Skeletal muscle tissue (tissue), 4 donors: ENCODE results near the gene CAV3. TPM values are rescaled to one million over a fixed set of nuclear protein-coding genes. Genes with fewer than 3 reads are reported as not detected.

Experiments used
- H3K27ac ChIP-seq: one replicate; pipeline ENCODE4 v1.7.0; 2013; ENCODE audit warnings: mild to moderate bottlenecking, low read depth, low read length, inconsistent platforms
- H3K27me3 ChIP-seq, 3 donors: one replicate each; pipeline ENCODE4 v1.7.0; 2013; ENCODE audit warnings: low read length in 3 of 3; ENCODE audit not compliant: control insufficient read depth in 3 of 3, insufficient read depth in 3 of 3
- H3K36me3 ChIP-seq, 3 donors: one replicate each; pipeline ENCODE4 v1.7.0; 2013; ENCODE audit warnings: low read length in 3 of 3; ENCODE audit not compliant: control insufficient read depth in 3 of 3, insufficient read depth in 3 of 3
- H3K4me1 ChIP-seq, 3 donors: one replicate each; pipeline ENCODE4 v1.7.0; 2013; ENCODE audit warnings: low read length in 3 of 3, mild to moderate bottlenecking in 3 of 3; ENCODE audit not compliant: control insufficient read depth in 3 of 3, insufficient read depth in 3 of 3
- H3K4me3 ChIP-seq, 3 donors: one replicate each; pipeline ENCODE4 v1.7.0; 2013; ENCODE audit warnings: low read length in 3 of 3
- H3K9ac ChIP-seq, 3 donors: one replicate each; pipeline ENCODE4 v1.7.0; 2013; ENCODE audit warnings: low read length in 3 of 3, mild to moderate bottlenecking in 3 of 3, moderate library complexity in 2 of 3, low read depth in 1 of 3
- H3K9me3 ChIP-seq, 3 donors: one replicate each; pipeline ENCODE4 v1.7.0; 2013; ENCODE audit warnings: low read length in 3 of 3; ENCODE audit not compliant: control insufficient read depth in 3 of 3
- total RNA-seq: library from RNA; depleted of rRNA; stranded (reverse); fragments of >200 nt; gene quantifications from one replicate; pipeline ENCODE4 v1.2.3, GENCODE V29; 2014
- donor health status: Osteomylitis.

The CAV3 gene
- total RNA-seq, 1 donor from 2014 or later = 222 TPM

GRCh38 chr3:8743911-8744310 lies 10.3 kb downstream of the CAV3 start:
- H3K27me3 ChIP-seq = no peaks in the 10 kb centered on the region
- H3K9me3 ChIP-seq = no peaks in the 10 kb centered on the region
- no peak overlapping the region for H3K4me3 ChIP-seq
- peaks cover 8 to 22% (median 11%) of the 10 kb centered on the region in 3 donors for H3K36me3 ChIP-seq
- no peak overlapping the region for H3K27ac ChIP-seq
- H3K9ac ChIP-seq = no peak overlapping the region
- H3K4me1 ChIP-seq = peaks cover 38 to 59% (median 40%) of the 10 kb centered on the region in 3 donors

- Histone ChIP-seq H3K9me3 (no peaks in the 10 kb centered on the region), H3K9ac (no peak overlapping the region), H3K4me1 (peaks cover 26 to 50% (median 30%) of the 10 kb centered on the region in 3 donors), H3K36me3 (peaks cover 8 to 14% (median 11%) of the 10 kb centered on the region in 3 donors), H3K4me3 (no peak overlapping the region), H3K27me3 (no peaks in the 10 kb centered on the region), H3K27ac (no peak overlapping the region)
Measured at GRCh38 chr3:8745619-8746370, 12.2 kb downstream of the CAV3 start.

- Histone ChIP-seq H3K4me3 (no peak overlapping the region), H3K27me3 (no peaks in the 10 kb centered on the region), H3K9ac (no peak overlapping the region), H3K36me3 (peaks cover 8 to 14% (median 11%) of the 10 kb centered on the region in 3 donors), H3K4me1 (peaks cover 17 to 41% (median 19%) of the 10 kb centered on the region in 3 donors), H3K9me3 (no peaks in the 10 kb centered on the region), H3K27ac (no peak overlapping the region)
Measured at GRCh38 chr3:8746780-8747345, 13.3 kb downstream of the CAV3 start.

GRCh38 chr3:8749316-8749715 lies 15.7 kb downstream of the CAV3 start:
- peaks cover 4 to 26% (median 7%) of the 10 kb centered on the region in 3 donors for H3K4me1 ChIP-seq
- no peak overlapping the region for H3K9ac ChIP-seq
- H3K9me3 ChIP-seq = no peaks in the 10 kb centered on the region
- no peak overlapping the region for H3K27ac ChIP-seq
- no peak overlapping the region for H3K4me3 ChIP-seq
- peaks cover 8 to 17% (median 16%) of the 10 kb centered on the region in 3 donors for H3K36me3 ChIP-seq
- H3K27me3 ChIP-seq = no peaks in the 10 kb centered on the region

- Histone ChIP-seq H3K27me3 (no peaks in the 10 kb centered on the region), H3K4me1 (peaks cover 11 to 23% (median 14%) of the 10 kb centered on the region in 3 donors), H3K4me3 (no peak overlapping the region), H3K27ac (no peak overlapping the region), H3K9ac (no peak overlapping the region), H3K36me3 (peaks cover 0 to 7% (median 3%) of the 10 kb centered on the region in 3 donors), H3K9me3 (no peaks in the 10 kb centered on the region)
Measured at GRCh38 chr3:8752832-8753231, 19.2 kb downstream of the CAV3 start.

- Histone ChIP-seq H3K27me3 (no peaks in the 10 kb centered on the region), H3K36me3 (peaks cover 0 to 7% (median 2%) of the 10 kb centered on the region in 3 donors), H3K9ac (no peak overlapping the region), H3K4me3 (no peak overlapping the region), H3K27ac (no peak overlapping the region), H3K4me1 (peaks cover 23 to 36% (median 24%) of the 10 kb centered on the region in 3 donors), H3K9me3 (no peaks in the 10 kb centered on the region)
Measured at GRCh38 chr3:8755097-8755496, 21.5 kb downstream of the CAV3 start.

- H3K36me3 ChIP-seq = peaks cover 0 to 7% (median 2%) of the 10 kb centered on the region in 3 donors
- peaks cover 27 to 41% (median 29%) of the 10 kb centered on the region in 3 donors for H3K4me1 ChIP-seq
- no peak overlapping the region for H3K4me3 ChIP-seq
- no peak overlapping the region for H3K9ac ChIP-seq
- H3K9me3 ChIP-seq = no peaks in the 10 kb centered on the region
- H3K27me3 ChIP-seq = no peaks in the 10 kb centered on the region
- H3K27ac ChIP-seq = no peak overlapping the region
Measured at GRCh38 chr3:8755564-8756237, 22.1 kb downstream of the CAV3 start.

- H3K9ac ChIP-seq = peak overlapping the region in 1 of 3 donors; percentile 25
- H3K27ac ChIP-seq = no peak overlapping the region
- no peak overlapping the region for H3K4me3 ChIP-seq
- H3K4me1 ChIP-seq = peaks cover 31 to 45% (median 31%) of the 10 kb centered on the region in 3 donors
- H3K27me3 ChIP-seq = no peaks in the 10 kb centered on the region
- peaks cover 0 to 7% (median 2%) of the 10 kb centered on the region in 3 donors for H3K36me3 ChIP-seq
- no peaks in the 10 kb centered on the region for H3K9me3 ChIP-seq
Measured at GRCh38 chr3:8756671-8757070, 23.1 kb downstream of the CAV3 start.

GRCh38 chr3:8757551-8758518 lies 24.2 kb downstream of the CAV3 start:
- peak overlapping the region; percentile 26 to 60 (median 45) for H3K4me3 ChIP-seq
- H3K27me3 ChIP-seq = no peaks in the 10 kb centered on the region
- H3K9me3 ChIP-seq = no peaks in the 10 kb centered on the region
- H3K27ac ChIP-seq = peak overlapping the region; percentile 76
- peak overlapping the region; percentile 57 to 77 (median 60) for H3K9ac ChIP-seq
- H3K36me3 ChIP-seq = peaks cover 0 to 2% (median 1%) of the 10 kb centered on the region in 3 donors
- H3K4me1 ChIP-seq = peaks cover 31 to 43% (median 31%) of the 10 kb centered on the region in 3 donors
